HL-60/S4 treated with phorbol 12-myristate 13-acetate at 8.2 ng/mL for 4 days and 3 days (cell line): Measurements from ENCODE around the gene ABHD12.

Experiments used
- in situ Hi-C: fragments of 300-500 bp; cut with MboI; formaldehyde crosslinking; loops from 2 replicates; pipeline ENCODE4 v1.15.0; 2022; ENCODE audit warnings: low sequenced_read_pairs

Gene ABHD12

DNA sequence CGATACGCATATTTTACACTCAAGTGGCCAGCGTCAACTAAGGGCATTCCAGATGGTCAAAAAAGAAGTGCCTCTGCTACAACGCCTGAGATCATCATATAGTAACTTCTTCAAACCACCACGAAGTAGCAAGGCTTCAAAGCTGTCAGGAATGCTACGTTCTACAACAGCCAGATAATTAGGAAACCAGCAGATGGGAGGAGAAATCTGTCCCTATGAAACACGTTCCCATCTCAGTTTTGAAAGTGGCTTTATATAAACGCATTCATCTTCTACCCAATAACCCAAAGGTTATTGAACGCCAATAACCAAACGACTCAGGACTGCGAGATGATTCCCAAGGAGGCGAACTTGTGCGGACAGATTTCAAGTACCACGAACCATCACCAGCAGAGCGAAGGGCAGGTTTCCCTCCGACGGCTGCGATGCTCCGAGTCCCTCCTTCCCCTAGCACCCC lies 1.2 kb downstream of the ABHD12 start:
- in situ Hi-C loops = no loop called here

DNA sequence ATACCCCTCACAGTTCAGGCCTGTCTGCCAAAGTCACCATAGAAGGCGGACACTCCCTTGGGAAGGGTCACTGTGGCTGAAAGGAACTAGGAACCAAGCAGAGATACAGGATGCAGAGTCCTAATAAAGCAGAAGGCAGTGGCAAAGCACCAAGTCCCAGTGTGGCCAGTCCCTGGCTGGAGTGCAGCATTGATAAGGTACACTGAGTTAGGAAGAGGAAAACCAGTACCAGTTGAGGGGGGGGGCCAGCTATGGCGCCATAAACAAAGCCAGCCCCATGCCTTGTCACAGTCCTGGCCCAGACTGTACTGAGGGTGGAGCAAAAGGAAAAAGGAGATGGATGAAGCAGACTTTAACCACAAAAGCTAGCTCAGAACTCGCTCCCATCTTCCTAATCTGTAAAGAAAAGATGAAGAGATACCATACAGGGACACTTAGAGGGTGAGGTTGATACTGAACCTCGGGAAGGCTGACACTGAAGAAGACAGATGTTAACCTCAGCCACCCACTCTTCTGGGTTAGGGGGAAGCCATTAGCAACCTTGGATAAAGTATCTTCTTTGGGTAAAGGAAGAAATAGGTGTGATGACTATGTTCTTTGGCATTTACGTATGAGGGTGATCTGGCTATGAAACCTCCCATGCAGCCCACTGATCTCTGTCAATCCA lies 7.8 kb downstream of the ABHD12 start:
- in situ Hi-C loops = no loop called here

DNA sequence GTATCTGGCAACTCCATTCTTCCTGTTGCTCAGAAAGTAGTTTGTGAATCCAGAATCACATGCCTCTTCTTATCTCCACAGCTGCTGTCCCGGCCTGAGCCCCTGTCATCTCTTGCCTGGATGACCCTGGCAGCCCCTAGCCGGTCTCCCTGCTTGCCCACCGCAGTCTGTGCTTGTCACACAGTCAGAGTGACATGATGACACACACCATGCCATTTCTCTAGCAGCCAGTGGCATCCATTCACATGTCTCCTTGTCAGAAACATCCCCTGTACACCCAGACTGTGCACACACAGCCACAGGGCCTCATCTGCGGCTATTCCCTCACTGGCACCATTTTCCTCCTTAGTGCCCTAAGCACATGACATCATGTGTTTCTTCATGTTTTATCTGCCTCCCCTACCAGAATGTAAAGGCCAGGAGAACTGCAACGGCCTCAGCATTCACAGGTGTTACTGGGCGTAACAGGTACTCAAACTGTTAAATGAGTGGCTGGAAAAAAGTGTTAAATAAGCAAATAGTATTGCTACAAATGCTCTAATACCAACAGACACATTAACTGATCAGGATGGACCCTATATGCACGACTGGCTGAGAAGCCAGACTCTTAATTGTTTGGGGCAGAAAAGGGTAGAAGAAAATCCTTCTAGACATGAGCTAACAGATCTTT lies 9.6 kb downstream of the ABHD12 start:
- in situ Hi-C loops = no loop called here

DNA sequence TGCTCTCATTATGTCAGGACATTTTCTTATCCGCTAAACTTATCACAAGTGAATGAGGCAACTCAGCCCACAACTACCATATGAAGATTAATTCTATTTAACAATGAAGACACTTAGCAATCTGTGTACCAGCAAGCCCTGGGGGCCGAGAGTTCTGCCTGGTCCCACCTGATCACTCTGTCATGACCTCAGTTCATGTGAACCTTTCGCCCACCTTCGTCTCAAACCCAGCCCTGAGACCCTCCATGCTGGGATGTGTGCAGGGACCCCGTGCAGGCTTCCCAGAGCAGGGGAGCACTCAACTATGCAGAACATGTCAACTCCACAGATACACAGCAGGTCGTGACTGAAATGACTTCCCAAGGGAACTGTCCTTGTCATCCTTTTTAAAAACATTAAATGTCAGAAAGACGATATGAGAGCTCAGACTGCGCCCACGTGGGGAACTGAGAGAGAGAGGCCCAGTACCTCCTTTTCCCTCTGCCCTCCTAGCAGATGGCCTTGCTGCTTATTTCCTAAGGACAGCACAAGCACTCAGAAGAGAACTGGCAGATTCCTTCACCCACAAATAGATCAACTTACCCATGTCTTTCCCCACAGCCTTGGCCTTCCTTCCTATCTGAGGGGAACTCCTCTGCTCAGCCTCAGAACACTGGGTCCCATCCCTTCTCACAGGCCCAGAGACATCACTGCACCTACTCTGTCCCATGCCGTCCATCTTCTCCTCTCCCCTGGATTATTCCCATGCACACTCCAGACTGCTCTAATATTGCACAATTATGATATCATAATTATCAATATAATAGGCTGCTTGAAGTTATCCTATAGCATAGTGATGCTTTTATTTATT lies 11.5 kb downstream of the ABHD12 start:
- in situ Hi-C loops = loop anchor here (10.0 kb wide), 1 partner anchor 64 kb away; no protein-coding TSS in a partner anchor

DNA sequence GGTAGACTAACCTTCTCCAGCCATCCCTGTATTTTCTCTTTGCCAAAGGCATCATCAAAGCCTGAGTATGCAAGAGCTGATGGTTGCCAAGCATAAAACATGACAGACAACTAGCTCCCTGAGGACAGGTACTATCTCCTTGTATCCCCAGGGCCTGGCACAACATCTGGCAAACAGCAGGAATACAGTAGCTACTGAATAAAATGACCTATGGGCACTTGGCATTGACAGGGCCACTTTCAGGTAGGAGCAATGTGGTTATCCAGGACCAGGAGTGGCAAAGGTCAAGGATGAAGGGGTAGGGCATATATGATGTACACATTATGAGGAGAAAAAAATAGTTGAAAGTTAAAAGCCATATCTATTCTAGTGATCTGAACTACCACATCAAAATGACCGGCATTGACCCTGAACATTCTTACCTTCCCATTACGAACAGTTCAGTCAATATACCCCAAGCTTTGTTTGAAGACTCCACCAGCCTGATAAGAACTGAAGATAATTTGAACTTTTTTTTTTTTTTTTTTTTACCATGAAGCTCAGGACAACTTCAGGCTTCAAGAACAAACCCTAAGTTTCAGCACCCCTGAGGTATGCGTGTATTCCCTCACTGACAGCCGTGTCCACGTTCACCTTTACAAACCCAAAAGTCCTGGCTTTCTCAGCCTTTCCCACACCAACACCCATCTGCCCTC lies 12.3 kb downstream of the ABHD12 start:
- in situ Hi-C loops = loop anchor here (10.0 kb wide), 1 partner anchor 64 kb away; no protein-coding TSS in a partner anchor

DNA sequence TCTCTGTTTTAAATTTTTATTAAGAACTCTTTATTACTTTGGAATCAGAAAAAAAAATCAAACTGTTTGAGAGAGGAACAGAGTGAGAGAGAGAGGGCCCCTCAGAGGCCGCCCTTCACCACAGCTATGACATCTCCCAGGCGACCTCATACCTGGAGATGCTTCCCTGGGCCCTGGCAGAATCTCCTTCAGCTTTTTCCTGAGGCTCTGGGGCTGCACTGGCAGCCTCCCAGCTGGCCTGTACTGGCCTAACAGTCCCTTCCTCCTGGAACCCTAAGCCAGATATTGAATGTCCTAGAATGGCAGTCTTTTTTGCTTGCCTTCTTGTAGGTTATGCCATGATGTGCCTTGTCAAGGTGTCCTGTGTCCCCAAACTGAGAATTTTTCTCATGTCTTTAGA lies 13.7 kb downstream of the ABHD12 start:
- in situ Hi-C loops = loop anchor here (10.0 kb wide), 1 partner anchor 62 kb away; no protein-coding TSS in a partner anchor

DNA sequence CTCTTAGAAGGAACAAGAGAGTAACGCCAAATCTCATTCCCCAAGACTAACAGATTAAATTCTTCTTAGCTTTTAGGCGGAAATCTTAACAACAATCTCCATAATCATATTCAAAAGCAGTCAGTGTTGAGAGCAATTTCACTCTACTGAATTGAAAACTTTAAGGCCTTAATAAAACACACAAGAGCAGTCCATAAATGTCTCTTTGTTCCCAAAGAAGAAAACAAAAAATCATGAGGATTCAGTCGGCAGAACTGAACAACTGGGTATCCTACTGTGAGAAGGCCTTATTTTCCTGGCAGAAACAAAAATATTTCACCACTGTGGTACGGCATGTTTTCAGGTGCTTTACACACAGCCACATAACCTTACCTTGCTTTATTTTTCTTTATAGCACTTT lies 14.4 kb downstream of the ABHD12 start:
- in situ Hi-C loops = loop anchor here (10.0 kb wide), 1 partner anchor 61 kb away; no protein-coding TSS in a partner anchor

DNA sequence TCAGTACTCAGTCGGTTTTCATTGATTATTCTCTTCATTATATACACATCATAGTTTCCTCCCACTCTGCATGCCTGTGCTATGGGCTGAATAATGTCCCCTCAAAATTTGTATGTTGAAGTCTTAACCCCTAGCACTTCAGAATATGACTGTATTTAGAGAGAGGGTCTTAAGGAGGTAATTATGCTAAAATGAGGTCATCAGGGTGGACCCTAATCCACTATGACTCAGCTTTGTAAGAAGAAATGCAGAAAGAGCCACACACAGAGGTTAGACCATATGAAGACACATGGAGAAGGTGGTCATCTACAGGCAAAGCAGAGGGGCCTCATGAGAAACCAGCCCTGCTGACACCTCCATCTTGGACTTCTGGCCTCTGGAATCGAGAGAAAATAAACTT lies 15.8 kb downstream of the ABHD12 start:
- in situ Hi-C loops = loop anchor here (10.0 kb wide), 1 partner anchor 60 kb away; no protein-coding TSS in a partner anchor

DNA sequence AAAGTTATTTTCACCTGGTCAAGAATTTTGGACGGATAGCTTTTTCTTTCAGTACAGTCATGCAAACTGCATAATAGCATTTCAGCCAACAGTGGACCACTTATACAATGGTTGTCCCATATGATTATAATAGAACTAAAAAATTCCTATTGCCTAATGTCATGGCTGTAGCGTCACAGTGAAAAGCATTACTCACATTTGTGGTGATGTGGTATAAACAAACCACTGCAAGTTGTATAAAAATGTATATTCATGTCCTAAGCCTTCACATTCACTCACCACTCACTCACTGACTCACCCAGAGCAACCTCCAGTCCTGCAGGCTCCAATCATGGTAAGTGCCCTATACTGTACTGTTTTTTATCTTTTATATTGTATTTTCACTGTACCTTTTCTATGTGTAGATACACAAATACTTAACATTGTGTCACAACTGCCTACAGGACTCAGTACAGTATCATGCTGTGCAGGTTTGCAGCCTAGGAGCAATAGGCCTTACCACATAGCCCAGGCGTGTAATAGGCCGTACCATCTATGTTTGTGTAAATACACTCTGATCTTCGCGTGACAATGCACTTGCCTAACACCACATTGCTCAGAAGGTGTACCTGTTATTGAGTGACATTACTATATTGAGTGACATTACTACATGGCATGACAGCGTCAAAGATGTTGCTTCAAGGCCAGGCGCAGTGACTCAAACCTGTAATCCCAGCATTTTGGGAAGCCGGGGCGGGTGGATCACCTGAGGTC lies 17.9 kb downstream of the ABHD12 start:
- in situ Hi-C loops = loop anchor here (10.0 kb wide), 1 partner anchor 58 kb away; no protein-coding TSS in a partner anchor

DNA sequence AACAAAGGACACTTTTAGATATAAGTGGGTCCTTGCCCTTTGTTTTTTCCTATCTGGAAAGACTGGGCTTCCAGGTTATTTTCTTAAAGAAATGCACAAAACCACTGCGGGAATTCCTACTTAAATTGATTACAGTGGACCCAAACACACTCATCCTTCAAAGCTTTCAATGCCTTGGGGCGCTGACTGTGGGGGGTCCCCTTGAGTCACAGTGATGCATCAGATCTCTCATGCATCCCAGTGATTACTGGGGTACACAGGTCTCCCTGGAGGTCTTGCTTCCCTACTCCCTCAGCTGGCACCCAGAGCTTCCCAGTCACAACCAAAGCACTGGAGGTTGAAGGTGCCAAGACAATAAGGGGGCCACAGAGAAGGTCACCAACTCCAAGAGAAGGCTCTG lies 20.7 kb downstream of the ABHD12 start:
- in situ Hi-C loops = loop anchor here (10.0 kb wide), 1 partner anchor 55 kb away; no protein-coding TSS in a partner anchor

DNA sequence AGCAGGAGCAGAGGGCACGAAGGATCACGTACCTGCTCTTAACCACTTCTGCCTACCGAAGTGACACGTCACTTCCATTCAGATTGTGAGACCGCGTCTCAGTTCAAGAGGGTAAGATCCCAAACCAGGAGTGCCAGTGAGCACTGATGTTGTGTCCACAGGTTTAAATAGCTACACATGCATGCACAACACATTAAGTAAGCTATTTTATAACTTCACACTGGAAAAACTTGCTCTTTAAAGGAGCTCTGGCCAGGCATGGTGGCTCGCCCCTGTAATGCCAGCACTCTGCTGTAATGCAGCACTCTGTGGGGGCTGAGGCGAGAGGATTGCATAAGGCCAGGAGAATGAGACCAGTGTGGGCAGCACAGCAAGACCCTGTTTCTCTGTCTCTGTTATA lies 21.1 kb downstream of the ABHD12 start:
- in situ Hi-C loops = no loop called here

DNA sequence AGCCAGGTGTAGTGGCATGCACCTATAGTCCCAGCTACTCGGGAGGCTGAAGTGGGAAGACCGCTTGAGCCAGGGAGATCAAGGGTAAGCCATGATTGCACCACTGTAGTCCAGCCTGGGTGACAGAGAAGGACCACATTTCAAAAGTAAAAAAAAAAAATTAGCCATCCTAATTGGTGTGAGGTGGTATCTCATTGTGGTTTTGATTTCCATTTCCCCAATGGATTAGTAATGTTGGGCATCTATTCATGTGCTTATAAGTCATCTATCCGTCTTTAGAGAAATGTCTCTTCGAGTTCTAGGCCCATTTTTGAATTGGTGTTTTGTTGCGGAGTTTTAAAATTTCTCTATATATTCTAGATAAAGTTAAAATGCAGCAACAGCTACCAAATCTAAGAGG lies 21.7 kb downstream of the ABHD12 start:
- in situ Hi-C loops = no loop called here

DNA sequence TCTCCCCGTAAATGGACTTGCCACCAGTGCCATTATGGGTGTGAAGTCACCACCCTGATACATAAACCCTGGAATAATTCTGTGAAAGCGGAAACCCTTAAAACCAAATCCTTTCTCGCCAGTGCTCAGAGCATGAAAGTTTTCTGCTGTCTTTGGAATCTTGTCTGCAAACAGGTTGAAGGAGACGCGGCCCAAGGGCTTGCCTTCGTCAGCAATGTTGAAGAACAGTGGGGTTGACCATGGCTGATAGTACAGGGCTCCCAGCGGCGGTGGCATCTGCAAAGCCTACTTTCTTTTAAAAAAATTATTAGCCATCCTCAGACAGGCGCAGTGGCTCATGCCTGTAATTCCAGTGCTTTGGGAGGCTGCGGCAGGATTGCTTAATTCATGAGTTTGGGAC lies 22.1 kb downstream of the ABHD12 start:
- in situ Hi-C loops = no loop called here

DNA sequence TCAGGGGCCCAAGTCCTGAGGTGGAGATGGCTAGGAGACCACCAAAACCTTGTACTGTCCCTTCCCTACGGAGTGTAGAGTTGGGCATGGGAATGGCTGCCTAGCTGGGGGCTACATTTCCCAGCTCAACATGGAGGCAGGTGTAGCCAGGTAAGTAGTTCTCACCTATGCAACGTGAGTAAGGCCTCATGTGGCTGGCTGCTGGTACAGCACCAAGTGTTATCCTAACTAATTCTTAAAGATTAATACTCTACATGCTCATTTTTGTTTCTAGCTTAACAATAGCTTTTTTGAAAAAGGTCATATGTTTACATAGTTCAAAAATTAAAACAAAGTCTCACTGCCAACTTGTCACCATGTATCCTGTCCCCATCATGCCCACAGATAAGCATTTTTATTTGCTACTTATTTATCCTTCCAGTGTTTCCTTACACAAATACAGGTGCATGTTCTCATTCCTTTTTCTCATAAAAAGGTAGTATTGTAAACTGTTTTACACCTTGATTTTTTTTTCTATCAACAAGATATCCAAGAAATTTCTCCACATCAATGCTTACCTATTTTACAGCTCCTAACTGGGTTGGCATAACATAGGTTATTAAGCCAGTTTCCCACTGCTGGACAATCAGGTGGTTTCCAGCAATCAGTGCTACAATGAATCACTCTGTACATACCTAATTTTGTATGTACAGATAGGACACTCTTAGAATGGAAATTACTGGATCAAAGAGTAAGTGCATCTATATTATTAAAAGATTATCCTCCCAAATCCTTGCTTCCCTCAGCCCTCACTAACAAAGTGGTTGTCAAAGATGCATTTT lies 25.5 kb downstream of the ABHD12 start:
- in situ Hi-C loops = no loop called here

DNA sequence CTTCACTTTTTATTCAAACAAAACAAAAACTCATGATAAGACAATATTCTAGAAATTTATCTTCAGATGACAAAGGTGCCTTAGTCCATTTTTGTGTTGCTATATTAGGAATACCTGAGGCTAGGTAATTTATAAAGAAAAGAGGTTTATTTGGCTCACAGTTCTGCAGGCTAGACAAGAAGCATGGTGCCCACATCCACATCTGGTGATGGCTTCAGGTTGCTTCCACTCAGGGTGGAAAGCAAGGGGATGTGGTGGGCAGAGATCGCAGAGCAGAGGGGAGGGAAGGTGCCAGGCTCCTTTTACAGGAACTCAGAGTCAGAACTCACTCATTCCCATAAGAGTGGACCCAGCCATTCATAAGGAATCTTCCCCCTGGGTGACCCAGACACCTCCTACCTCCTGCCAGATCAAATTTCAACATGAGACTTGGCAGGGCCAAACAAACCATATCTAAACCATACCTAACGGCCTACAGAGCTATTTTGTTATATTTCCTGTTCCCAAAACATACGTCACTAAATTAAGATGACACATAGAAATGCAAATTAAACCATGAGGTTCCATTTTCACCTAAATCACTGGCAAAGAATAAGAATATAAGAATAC lies 26.4 kb downstream of the ABHD12 start:
- in situ Hi-C loops = no loop called here

DNA sequence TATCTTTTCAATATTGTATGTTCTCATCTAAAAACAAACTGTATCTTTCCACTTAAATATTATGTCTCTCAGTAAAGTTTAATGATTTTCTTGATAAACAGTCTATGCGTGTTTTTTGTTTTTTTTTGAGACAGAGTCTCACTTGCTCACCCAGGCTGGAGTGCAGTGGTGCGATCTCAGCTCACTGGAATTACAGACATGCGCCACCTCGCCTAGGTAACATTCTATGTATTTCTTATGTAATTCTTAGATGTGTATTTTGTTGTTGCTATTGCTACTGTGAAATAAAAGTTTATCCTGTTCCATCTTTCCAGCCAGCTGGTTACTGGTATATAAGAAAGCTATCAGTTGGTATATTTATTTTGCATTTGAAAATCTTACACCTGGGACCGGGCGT lies 29.4 kb downstream of the ABHD12 start:
- in situ Hi-C loops = no loop called here

DNA sequence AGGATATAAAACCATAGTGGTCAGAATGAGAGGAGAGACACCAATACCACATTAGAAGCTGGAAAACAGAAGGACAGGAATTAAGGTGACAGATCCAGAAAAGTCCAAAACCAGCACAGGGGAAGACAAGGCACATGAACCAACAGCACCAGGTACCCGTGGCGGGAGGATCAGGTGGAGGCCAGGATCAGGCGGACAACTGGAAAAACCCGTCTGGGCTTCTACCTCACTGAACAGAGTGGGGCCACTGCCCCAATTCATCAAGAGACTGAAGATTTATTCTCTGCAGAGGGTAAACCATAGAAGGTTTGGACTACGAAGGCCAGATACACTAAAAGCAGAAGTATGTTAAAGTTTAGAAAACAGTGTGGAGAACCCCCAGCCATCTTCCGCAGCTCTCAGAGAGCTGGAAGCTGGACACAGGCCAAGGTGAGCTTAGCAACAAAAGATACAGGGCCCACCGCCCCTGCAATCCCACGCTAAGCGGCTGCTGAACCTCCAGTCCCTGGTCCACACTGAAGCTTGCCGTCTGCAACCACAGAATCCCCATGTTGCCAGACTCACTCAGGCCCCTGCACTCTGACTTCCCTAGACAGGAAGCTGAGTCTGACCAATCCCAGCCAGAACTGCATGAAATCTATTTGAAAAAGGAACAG lies 29.9 kb downstream of the ABHD12 start:
- in situ Hi-C loops = no loop called here

DNA sequence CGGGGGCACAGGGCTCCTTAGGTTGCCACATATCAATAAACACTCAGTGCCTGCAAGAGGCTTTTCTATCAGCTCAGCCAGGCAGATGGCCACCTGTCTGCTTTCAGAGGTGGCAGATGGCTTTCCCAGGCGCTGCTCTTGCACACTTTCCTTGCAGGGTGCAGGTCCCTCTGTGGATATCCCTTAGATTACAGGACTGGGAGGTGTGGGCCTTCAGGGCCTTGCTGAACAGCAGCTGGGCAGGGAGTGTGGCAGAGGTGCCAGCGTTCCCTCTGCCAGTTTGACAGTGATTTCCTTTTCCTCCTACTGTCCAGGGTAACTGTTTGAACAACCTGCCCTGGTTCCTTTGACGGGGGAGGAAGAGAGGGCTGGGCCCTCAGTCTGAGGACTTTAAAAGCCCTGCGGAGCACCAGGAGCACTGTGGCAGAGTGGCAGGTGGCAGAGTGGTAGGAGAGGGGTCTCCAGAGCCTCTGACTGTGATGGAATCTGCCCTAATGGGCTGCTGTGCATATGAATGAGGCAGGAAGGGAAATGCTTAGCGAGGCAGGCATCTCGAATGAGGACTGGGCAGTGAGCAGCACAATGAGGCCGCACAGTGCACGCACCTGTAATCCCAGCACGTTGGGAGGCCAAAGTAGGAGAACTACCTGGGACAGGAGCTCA lies 34.2 kb downstream of the ABHD12 start:
- in situ Hi-C loops = no loop called here
